TTC549 (cell line): ENCODE measurements around the gene PPP1R12C.
A peak's percentile ranks its signal among the peaks of the same experiment; 100 is the strongest.

Experiments
- FAIRE-seq: peaks from 2 replicates; lab custom pipeline; 2012; peaks lifted over from hg19 to GRCh38; lab: Jason Lieb, UNC

The PPP1R12C gene

GRCh38 chr19:55146705-55147273 lies 29.4 kb upstream of the PPP1R12C start:
- no peak for FAIRE-seq

GRCh38 chr19:55146078-55146704 lies 28.8 kb upstream of the PPP1R12C start:
- FAIRE-seq = no peak

DNA sequence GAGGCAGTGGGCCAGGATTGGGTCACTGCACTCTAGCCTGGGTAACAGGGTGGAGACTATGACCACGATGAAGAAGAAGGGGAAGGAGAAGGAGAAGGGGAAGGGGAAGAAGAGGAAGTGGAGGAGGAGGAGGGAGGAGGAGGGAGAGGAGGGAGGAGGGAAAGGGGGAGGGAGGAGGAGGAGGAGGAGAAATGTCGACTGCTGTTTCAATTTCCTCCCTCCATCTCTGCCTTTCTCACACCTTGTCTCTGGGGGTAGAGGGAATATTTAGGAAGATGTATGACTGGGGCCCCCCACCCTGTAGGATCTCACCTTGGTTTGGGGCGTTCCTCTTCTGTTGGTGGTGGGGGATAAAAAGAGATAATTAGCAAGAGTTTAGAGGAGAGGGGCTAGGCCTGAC lies 27.8 kb upstream of the PPP1R12C start:
- no peak for FAIRE-seq

GRCh38 chr19:55141696-55142095 lies 24.3 kb upstream of the PPP1R12C start:
- FAIRE-seq = no peak

DNA sequence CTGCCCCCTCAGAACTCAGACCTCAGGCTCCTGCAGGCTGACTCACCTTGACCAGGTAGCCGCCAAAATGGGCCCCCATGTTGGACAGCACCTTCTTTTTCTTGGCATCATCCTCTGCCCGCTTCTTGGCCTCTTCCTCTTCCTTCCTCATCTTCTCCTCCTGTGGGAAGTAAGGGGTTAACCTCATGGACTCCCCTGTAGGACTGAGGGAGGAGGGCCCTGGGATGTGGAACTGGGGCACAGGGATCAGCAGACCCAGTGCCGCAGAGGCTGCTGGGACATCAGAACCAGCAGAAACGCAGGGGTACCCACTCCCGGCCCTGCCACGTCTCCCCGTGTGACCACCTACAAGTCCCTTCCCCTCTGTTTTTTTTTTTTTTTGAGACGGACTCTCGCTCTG lies 20.5 kb upstream of the PPP1R12C start:
- no peak for FAIRE-seq

DNA sequence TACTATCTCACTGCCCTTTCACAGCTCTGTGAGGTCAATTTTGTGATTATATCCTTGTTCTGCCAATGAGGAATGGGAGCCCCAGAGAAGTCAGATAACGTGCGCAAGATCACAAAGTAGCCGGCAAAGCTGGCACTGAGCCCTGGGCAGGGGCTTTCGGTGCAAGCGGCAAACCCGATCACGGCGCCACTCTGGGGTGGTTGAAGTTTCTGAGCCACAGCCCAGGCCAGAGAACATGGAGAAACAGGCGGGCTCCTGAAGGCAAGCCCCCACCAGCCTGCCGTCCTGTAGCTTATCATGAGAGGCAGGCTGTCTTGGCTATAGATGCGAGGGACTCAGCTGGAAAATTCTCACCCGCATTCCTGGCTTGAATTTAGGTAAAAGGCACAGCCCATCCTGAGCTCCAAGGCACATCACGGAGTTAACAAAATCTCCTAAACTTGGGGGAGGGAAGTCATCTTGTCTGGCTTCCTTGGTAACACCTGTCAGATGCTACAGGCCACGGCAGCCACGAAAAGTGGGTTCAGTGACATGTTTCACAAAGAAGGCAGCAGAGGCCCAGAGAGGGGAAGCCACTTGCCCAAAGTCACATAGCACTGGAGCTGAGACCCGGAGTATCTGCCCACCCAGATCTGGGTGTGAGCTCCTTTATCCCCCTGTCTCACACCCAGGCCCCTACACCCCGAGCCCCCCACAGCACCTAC lies 19.1 kb upstream of the PPP1R12C start:
- FAIRE-seq = no peak

GRCh38 chr19:55134736-55135135 lies 17.3 kb upstream of the PPP1R12C start:
- no peak for FAIRE-seq

GRCh38 chr19:55133639-55134444 lies 16.4 kb upstream of the PPP1R12C start:
- FAIRE-seq = no peak

- no peak for FAIRE-seq
Observed at GRCh38 chr19:55132453-55133129, 15.2 kb upstream of the PPP1R12C start.

DNA sequence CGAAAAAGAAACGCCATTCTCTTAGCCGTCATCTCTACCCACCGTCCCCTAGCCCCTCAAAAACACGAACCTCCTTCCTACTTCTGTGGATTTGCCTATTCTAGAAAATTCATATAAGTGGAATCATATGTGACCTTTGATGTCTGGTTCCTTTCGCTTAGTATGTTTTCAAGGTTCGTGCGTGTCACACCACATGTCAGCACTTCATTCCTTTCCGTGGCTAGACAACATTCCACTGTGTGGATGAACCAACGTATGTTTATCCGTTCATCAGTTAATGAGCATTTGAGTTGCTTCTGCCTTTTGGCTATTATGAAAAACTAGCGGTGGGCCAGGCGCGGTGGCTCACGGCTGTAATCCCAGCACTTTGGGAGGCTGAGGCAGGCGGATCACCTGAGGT lies 14.0 kb upstream of the PPP1R12C start:
- no peak for FAIRE-seq

DNA sequence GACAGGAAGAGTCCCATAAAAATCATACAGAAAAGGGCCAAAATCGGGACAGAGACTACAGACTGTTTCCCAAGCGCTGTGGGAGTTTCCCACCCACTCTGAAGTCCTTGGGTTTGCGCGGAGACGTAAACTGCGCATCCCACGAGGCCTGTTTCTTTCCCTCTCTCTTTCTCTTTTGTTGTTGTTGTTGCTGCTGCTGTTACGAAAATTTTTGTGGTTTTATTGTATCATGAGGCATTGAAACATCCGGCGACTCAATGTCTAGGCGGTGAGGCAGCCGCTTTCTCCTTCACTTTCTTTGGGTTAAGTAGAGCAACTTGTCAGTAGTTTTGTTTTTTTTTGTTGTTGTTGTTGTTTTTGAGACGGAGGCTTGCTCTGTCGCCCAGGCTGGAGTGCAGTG lies 1.6 kb upstream of the PPP1R12C start:
- no peak for FAIRE-seq

GRCh38 chr19:55118401-55118991 lies 1.1 kb upstream of the PPP1R12C start:
- FAIRE-seq = no peak

DNA sequence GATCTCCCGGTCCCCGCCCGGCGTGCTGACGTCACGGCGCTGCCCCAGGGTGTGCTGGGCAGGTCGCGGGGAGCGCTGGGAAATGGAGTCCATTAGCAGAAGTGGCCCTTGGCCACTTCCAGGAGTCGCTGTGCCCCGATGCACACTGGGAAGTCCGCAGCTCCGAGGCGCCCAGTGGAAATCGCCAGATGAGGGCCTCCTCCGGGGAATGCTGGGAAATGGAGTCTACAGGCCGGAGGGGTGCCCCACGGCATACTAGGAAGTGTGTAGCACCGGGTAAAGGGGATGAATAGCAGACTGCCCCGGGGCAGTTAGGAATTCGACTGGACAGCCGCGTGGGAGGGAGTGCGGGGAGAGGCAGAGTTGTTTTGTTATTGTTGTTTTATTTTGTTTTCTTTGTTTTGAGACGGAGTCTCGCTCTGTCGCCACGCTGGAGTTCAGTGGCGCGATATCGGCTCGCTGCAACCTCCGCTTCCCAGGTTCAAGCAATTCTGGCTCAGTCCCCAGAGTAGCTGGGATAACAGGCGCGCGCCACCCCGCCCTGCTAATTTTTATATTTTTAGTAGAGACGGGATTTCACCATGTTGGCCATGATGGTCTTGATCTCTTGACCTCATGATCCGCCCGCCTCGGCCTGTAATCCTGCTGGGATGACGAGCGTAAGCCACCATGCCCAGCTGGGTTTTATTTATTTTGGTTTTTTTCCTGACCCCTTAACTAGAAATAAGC lies 390 bp upstream of the PPP1R12C start:
- FAIRE-seq = peak; percentile 88

DNA sequence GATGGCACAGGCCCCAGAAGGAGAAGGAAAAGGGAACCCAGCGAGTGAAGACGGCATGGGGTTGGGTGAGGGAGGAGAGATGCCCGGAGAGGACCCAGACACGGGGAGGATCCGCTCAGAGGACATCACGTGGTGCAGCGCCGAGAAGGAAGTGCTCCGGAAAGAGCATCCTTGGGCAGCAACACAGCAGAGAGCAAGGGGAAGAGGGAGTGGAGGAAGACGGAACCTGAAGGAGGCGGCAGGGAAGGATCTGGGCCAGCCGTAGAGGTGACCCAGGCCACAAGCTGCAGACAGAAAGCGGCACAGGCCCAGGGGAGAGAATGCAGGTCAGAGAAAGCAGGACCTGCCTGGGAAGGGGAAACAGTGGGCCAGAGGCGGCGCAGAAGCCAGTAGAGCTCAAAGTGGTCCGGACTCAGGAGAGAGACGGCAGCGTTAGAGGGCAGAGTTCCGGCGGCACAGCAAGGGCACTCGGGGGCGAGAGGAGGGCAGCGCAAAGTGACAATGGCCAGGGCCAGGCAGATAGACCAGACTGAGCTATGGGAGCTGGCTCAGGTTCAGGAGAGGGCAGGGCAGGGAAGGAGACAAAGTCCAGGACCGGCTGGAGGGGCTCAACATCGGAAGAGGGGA lies 1.1 kb downstream of the PPP1R12C start:
- no peak for FAIRE-seq

DNA sequence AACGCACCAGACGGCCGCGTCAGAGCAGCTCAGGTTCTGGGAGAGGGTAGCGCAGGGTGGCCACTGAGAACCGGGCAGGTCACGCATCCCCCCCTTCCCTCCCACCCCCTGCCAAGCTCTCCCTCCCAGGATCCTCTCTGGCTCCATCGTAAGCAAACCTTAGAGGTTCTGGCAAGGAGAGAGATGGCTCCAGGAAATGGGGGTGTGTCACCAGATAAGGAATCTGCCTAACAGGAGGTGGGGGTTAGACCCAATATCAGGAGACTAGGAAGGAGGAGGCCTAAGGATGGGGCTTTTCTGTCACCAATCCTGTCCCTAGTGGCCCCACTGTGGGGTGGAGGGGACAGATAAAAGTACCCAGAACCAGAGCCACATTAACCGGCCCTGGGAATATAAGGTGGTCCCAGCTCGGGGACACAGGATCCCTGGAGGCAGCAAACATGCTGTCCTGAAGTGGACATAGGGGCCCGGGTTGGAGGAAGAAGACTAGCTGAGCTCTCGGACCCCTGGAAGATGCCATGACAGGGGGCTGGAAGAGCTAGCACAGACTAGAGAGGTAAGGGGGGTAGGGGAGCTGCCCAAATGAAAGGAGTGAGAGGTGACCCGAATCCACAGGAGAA lies 1.9 kb downstream of the PPP1R12C start:
- FAIRE-seq = no peak

DNA sequence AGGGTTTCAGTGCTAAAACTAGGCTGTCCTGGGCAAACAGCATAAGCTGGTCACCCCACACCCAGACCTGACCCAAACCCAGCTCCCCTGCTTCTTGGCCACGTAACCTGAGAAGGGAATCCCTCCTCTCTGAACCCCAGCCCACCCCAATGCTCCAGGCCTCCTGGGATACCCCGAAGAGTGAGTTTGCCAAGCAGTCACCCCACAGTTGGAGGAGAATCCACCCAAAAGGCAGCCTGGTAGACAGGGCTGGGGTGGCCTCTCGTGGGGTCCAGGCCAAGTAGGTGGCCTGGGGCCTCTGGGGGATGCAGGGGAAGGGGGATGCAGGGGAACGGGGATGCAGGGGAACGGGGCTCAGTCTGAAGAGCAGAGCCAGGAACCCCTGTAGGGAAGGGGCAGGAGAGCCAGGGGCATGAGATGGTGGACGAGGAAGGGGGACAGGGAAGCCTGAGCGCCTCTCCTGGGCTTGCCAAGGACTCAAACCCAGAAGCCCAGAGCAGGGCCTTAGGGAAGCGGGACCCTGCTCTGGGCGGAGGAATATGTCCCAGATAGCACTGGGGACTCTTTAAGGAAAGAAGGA lies 2.8 kb downstream of the PPP1R12C start:
- FAIRE-seq = no peak

- FAIRE-seq = no peak
Observed at GRCh38 chr19:55113570-55114039, 3.8 kb downstream of the PPP1R12C start.

GRCh38 chr19:55112777-55113569 lies 4.5 kb downstream of the PPP1R12C start:
- no peak for FAIRE-seq

GRCh38 chr19:55112246-55112776 lies 5.1 kb downstream of the PPP1R12C start:
- FAIRE-seq = no peak
